ENCODE measurements around the gene ADTRP.

- TF ChIP-seq EZH2phosphoT487 (IDR thresholded peaks at IDR 0.05; ENCODE audit: borderline replicate concordance) = no peak
- TF ChIP-seq CTCF (IDR thresholded peaks at IDR 0.05 in 2 of 3, conservative IDR thresholded peaks at IDR 0.05 in 1 of 3; ENCODE audit: borderline replicate concordance in 1 of 3, insufficient read depth in 1 of 3, low read depth in 2 of 3, low read length in 2 of 3) = no peak
- no peak for TF ChIP-seq ATF3 (IDR thresholded peaks at IDR 0.05)
- TF ChIP-seq TCF7L2 (IDR thresholded peaks at IDR 0.05; ENCODE audit: borderline replicate concordance, extremely low read depth, insufficient read depth, insufficient read length) = no peak
- no peak for TF ChIP-seq REST (IDR thresholded peaks at IDR 0.05; ENCODE audit: low read depth)
- no peak for TF ChIP-seq SIN3A (IDR thresholded peaks at IDR 0.05; ENCODE audit: low read depth)
- no peak for TF ChIP-seq EZH2 (IDR thresholded peaks at IDR 0.05)
- TF ChIP-seq JUND (IDR thresholded peaks at IDR 0.05) = no peak
- no peak for TF ChIP-seq CEBPB (IDR thresholded peaks at IDR 0.05; ENCODE audit: low read depth)
- TF ChIP-seq POLR2AphosphoS5 (IDR thresholded peaks at IDR 0.05; ENCODE audit: low read depth, low read length) = no peak
- TF ChIP-seq ZBTB33 (IDR thresholded peaks at IDR 0.05; ENCODE audit: extremely low read depth, insufficient replicate concordance, low read length) = no peak
- no peak for TF ChIP-seq SRF (IDR thresholded peaks at IDR 0.05; ENCODE audit: low read depth)
- TF ChIP-seq POLR2A (IDR thresholded peaks at IDR 0.05; ENCODE audit: borderline replicate concordance, extremely low read depth, insufficient read depth, insufficient read length) = no peak
- no peak for TF ChIP-seq SP1 (IDR thresholded peaks at IDR 0.05; ENCODE audit: low read depth)
Measured at GRCh38 chr6:11756726-11757125, 21.9 kb downstream of the ADTRP start.

Measured in HCT116 (cell line).